ENCODE results near the gene RAB27A. TPM values are rescaled to one million over a fixed set of nuclear protein-coding genes. Genes with fewer than 3 reads are reported as not detected.

RAB27A gene
- total and polyA plus RNA-seq, 9 of the 15 experiments (the other 6 are each of a cell fraction or from before 2014, with no cell fraction given), result 31.5 to 171 (median 80.4) TPM

GRCh38 chr15:55239440-55240124, 50.0 kb downstream of the RAB27A start (continued):
- TF ChIP-seq, protein P1, sequence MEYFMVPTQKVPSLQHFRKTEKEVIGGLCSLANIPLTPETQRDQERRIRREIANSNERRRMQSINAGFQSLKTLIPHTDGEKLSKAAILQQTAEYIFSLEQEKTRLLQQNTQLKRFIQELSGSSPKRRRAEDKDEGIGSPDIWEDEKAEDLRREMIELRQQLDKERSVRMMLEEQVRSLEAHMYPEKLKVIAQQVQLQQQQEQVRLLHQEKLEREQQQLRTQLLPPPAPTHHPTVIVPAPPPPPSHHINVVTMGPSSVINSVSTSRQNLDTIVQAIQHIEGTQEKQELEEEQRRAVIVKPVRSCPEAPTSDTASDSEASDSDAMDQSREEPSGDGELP (CRISPR knock-in tag; IDR thresholded peaks at IDR 0.05; ENCODE audit: borderline replicate concordance), result no peak
- TF ChIP-seq MEF2D (tag; conservative IDR thresholded peaks at IDR 0.05; ENCODE audit: low read depth), result 0 out of 2 replicates have a peak, but pooled peaks have one; percentile 15
- TF ChIP-seq SMAD4 (CRISPR knock-in tag; conservative IDR thresholded peaks at IDR 0.05), result peak; percentile 93
- TF ChIP-seq, protein P2, sequence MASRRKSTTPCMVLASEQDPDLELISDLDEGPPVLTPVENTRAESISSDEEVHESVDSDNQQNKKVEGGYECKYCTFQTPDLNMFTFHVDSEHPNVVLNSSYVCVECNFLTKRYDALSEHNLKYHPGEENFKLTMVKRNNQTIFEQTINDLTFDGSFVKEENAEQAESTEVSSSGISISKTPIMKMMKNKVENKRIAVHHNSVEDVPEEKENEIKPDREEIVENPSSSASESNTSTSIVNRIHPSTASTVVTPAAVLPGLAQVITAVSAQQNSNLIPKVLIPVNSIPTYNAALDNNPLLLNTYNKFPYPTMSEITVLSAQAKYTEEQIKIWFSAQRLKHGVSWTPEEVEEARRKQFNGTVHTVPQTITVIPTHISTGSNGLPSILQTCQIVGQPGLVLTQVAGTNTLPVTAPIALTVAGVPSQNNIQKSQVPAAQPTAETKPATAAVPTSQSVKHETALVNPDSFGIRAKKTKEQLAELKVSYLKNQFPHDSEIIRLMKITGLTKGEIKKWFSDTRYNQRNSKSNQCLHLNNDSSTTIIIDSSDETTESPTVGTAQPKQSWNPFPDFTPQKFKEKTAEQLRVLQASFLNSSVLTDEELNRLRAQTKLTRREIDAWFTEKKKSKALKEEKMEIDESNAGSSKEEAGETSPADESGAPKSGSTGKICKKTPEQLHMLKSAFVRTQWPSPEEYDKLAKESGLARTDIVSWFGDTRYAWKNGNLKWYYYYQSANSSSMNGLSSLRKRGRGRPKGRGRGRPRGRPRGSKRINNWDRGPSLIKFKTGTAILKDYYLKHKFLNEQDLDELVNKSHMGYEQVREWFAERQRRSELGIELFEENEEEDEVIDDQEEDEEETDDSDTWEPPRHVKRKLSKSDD (conservative IDR thresholded peaks at IDR 0.05; ENCODE audit: low read length), result no peak
- no peak; the same call in 1 of the 2 replicates for TF ChIP-seq ZNF589 (CRISPR knock-in tag; IDR thresholded peaks at IDR 0.05; ENCODE audit: low read depth)
- TF ChIP-seq SMARCC2 (IDR thresholded peaks at IDR 0.05; ENCODE audit: low read depth), result peak; percentile 49; the same call in 1 of the 2 replicates
- TF ChIP-seq POLR2AphosphoS2 (IDR thresholded peaks at IDR 0.05; ENCODE audit: low read length), result no peak
- no peak for TF ChIP-seq RB1 (IDR thresholded peaks at IDR 0.05; ENCODE audit: low read depth)
- TF ChIP-seq NR2C2 (CRISPR knock-in tag; IDR thresholded peaks at IDR 0.05), result no peak
- TF ChIP-seq NR2C2 (tag; IDR thresholded peaks at IDR 0.05), result peak; percentile 47; the same call in 1 of the 2 replicates
- TF ChIP-seq ZNF407 (IDR thresholded peaks at IDR 0.05; ENCODE audit: low read depth), result no peak
- TF ChIP-seq NONO (IDR thresholded peaks at IDR 0.05; ENCODE audit: low read depth in 2 of 2, low read length in 1 of 2), result no peak
- 0 out of 2 replicates have a peak, but pooled peaks have one; percentile 12 for TF ChIP-seq ATF4 (CRISPR knock-in tag; IDR thresholded peaks at IDR 0.05)
- peak; percentile 85 for TF ChIP-seq KLF16 (IDR thresholded peaks at IDR 0.05)
- TF ChIP-seq KDM1A (IDR thresholded peaks at IDR 0.05), result peak; percentile 90 to 95
